ENCODE results near the gene PRPF31. TPM values are rescaled to one million over a fixed set of nuclear protein-coding genes. Genes with fewer than 3 reads are reported as not detected.

Gene PRPF31
- total and polyA plus RNA-seq, 2 of the 13 experiments (the other 11 are each of a cell fraction or from before 2014, with no cell fraction given): 23.8 to 63.8 TPM

DNA sequence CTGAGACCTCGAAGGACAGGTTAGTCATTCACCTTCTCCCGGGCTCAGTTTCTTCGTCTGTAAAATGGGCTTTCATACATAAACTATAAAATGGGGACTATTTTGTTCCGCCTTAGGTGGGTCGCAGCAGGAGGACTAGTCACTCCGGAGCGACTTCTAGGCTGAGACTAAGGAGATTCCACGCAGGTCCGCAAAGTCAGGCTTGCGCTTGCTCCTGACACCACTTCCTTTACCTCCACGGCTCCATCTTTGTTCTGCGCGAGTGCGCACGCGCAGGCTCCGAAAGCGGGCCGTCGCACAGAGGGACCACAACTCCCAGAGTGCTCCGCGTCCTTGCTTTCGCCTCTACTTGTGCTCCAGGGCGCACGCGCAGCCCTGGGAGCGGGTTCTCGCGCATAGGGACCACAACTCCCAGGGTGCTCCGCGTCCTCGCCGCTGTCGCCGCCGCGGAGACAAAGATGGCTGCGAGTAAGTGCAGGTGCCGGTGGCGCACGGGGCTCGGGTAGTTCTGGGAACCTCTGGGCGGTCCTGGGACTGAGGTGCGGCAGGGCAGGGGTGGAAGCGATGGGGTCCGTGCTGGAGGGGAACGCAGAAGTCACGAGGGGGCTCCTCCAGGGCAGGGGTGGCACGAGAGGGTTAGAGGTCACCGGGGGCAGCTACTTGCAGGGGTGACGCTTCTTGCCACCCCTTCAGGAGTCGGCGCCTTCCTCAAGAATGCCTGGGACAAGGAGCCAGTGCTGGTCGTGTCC is 13.0 kb upstream of the PRPF31 start, which contains the start of gene NDUFA3 (continued):
- TF ChIP-seq, protein P1, sequence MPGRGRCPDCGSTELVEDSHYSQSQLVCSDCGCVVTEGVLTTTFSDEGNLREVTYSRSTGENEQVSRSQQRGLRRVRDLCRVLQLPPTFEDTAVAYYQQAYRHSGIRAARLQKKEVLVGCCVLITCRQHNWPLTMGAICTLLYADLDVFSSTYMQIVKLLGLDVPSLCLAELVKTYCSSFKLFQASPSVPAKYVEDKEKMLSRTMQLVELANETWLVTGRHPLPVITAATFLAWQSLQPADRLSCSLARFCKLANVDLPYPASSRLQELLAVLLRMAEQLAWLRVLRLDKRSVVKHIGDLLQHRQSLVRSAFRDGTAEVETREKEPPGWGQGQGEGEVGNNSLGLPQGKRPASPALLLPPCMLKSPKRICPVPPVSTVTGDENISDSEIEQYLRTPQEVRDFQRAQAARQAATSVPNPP (CRISPR knock-in tag; IDR thresholded peaks at IDR 0.05): no peak
- TF ChIP-seq, protein P2, sequence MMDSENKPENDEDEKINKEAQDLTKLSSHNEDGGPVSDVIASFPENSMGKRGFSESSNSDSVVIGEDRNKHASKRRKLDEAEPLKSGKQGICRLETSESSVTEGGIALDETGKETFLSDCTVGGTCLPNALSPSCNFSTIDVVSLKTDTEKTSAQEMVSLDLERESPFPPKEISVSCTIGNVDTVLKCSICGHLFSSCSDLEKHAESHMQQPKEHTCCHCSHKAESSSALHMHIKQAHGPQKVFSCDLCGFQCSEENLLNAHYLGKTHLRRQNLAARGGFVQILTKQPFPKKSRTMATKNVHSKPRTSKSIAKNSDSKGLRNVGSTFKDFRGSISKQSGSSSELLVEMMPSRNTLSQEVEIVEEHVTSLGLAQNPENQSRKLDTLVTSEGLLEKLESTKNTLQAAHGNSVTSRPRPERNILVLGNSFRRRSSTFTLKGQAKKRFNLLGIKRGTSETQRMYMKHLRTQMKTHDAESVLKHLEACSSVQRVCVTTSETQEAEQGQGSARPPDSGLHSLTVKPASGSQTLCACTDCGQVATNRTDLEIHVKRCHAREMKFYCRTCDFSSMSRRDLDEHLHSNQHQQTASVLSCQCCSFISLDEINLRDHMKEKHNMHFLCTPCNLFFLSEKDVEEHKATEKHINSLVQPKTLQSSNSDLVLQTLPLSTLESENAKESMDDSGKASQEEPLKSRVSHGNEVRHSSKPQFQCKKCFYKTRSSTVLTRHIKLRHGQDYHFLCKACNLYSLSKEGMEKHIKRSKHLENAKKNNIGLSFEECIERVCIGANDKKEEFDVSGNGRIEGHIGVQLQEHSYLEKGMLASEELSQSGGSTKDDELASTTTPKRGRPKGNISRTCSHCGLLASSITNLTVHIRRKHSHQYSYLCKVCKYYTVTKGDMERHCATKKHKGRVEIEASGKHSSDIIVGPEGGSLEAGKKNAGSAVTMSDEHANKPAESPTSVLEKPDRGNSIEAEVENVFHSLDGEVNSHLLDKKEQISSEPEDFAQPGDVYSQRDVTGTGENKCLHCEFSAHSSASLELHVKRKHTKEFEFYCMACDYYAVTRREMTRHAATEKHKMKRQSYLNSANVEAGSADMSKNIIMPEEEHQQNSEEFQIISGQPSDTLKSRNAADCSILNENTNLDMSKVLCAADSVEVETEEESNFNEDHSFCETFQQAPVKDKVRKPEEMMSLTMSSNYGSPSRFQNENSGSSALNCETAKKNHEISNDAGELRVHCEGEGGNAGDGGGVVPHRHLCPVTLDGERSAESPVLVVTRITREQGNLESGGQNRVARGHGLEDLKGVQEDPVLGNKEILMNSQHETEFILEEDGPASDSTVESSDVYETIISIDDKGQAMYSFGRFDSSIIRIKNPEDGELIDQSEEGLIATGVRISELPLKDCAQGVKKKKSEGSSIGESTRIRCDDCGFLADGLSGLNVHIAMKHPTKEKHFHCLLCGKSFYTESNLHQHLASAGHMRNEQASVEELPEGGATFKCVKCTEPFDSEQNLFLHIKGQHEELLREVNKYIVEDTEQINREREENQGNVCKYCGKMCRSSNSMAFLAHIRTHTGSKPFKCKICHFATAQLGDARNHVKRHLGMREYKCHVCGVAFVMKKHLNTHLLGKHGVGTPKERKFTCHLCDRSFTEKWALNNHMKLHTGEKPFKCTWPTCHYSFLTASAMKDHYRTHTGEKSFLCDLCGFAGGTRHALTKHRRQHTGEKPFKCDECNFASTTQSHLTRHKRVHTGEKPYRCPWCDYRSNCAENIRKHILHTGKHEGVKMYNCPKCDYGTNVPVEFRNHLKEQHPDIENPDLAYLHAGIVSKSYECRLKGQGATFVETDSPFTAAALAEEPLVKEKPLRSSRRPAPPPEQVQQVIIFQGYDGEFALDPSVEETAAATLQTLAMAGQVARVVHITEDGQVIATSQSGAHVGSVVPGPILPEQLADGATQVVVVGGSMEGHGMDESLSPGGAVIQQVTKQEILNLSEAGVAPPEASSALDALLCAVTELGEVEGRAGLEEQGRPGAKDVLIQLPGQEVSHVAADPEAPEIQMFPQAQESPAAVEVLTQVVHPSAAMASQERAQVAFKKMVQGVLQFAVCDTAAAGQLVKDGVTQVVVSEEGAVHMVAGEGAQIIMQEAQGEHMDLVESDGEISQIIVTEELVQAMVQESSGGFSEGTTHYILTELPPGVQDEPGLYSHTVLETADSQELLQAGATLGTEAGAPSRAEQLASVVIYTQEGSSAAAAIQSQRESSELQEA (CRISPR knock-in tag; IDR thresholded peaks at IDR 0.05; ENCODE audit: not compliant biosample characterization): no peak
- TF ChIP-seq ARNT2 (CRISPR knock-in tag; IDR thresholded peaks at IDR 0.05; ENCODE audit: low read depth) (no peak; the same call in 1 of the 2 replicates), BRCA1 (CRISPR knock-in tag; IDR thresholded peaks at IDR 0.05) (peak; percentile 58; the same call in 1 of the 2 replicates), NFYC (CRISPR knock-in tag; IDR thresholded peaks at IDR 0.05) (peak; percentile 68), REL (CRISPR knock-in tag; conservative IDR thresholded peaks at IDR 0.05) (peak; percentile 73), HNF4G (IDR thresholded peaks at IDR 0.05; ENCODE audit: borderline replicate concordance, low read depth, low read length) (no peak), HNF4G (CRISPR knock-in tag; IDR thresholded peaks at IDR 0.05; ENCODE audit: borderline replicate concordance, low read depth) (peak; percentile 61; the same call in 1 of the 2 replicates), ZSCAN21 (CRISPR knock-in tag; IDR thresholded peaks at IDR 0.05; ENCODE audit: borderline replicate concordance) (no peak)
- TF ChIP-seq, protein P3, sequence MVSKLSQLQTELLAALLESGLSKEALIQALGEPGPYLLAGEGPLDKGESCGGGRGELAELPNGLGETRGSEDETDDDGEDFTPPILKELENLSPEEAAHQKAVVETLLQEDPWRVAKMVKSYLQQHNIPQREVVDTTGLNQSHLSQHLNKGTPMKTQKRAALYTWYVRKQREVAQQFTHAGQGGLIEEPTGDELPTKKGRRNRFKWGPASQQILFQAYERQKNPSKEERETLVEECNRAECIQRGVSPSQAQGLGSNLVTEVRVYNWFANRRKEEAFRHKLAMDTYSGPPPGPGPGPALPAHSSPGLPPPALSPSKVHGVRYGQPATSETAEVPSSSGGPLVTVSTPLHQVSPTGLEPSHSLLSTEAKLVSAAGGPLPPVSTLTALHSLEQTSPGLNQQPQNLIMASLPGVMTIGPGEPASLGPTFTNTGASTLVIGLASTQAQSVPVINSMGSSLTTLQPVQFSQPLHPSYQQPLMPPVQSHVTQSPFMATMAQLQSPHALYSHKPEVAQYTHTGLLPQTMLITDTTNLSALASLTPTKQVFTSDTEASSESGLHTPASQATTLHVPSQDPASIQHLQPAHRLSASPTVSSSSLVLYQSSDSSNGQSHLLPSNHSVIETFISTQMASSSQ (IDR thresholded peaks at IDR 0.05; ENCODE audit: low read depth): no peak
- TF ChIP-seq, protein P3 (CRISPR knock-in tag; IDR thresholded peaks at IDR 0.05; ENCODE audit: borderline replicate concordance): 0 out of 2 replicates have a peak, but pooled peaks have one; percentile 36
- TF ChIP-seq, protein P4, sequence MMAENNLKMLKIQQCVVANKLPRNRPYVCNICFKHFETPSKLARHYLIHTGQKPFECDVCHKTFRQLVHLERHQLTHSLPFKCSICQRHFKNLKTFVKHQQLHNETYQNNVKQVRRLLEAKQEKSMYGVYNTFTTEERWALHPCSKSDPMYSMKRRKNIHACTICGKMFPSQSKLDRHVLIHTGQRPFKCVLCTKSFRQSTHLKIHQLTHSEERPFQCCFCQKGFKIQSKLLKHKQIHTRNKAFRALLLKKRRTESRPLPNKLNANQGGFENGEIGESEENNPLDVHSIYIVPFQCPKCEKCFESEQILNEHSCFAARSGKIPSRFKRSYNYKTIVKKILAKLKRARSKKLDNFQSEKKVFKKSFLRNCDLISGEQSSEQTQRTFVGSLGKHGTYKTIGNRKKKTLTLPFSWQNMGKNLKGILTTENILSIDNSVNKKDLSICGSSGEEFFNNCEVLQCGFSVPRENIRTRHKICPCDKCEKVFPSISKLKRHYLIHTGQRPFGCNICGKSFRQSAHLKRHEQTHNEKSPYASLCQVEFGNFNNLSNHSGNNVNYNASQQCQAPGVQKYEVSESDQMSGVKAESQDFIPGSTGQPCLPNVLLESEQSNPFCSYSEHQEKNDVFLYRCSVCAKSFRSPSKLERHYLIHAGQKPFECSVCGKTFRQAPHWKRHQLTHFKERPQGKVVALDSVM (CRISPR knock-in tag; IDR thresholded peaks at IDR 0.05): peak; percentile 47; the same call in 1 of the 2 replicates
